Chondrocyte (in vitro differentiated cells): ENCODE data around the gene ARHGAP42. TPM values are rescaled to one million over a fixed set of nuclear protein-coding genes. Genes with fewer than 3 reads are reported as not detected.

Source experiments
- DNase-seq: peaks from one replicate; pipeline ENCODE4 v3.0.0; 2021; ENCODE audit warnings: mixed read lengths, low spot score
- H3K27ac Mint-ChIP-seq: one replicate; pipeline ENCODE4 v1.8.0; 2021; ENCODE audit warnings: mild to moderate bottlenecking, moderate library complexity, mixed read lengths; ENCODE audit not compliant: unreplicated experiment
- H3K27me3 Mint-ChIP-seq: 2 replicates; pipeline ENCODE4 v1.8.0; 2021; ENCODE audit warnings: low read depth, mixed read lengths
- H3K36me3 Mint-ChIP-seq: 2 replicates; pipeline ENCODE4 v1.8.0; 2021; ENCODE audit warnings: low read depth, mixed read lengths
- H3K4me1 Mint-ChIP-seq: 2 replicates; pipeline ENCODE4 v1.8.0; 2021; ENCODE audit warnings: low read depth, mild to moderate bottlenecking, mixed read lengths
- H3K4me3 Mint-ChIP-seq: one replicate; pipeline ENCODE4 v1.8.0; 2021; ENCODE audit warnings: mild to moderate bottlenecking, moderate library complexity, mixed read lengths; ENCODE audit not compliant: unreplicated experiment
- H3K9me3 Mint-ChIP-seq: 2 replicates; pipeline ENCODE4 v1.8.0; 2021; ENCODE audit warnings: low read depth, mixed read lengths
- CTCF ChIP-seq: fragments of 200-600 bp; sonication (generic); IDR thresholded peaks from 2 replicates; pipeline ENCODE4 v1.5.0; 2021; ENCODE audit warnings: antibody characterized with exemption, mild to moderate bottlenecking, moderate library complexity
- total RNA-seq: library from RNA; stranded (reverse); gene quantifications from 3 replicates; pipeline ENCODE4 v1.2.1, GENCODE V29; 2021

The ARHGAP42 gene
- total RNA-seq, 1 donor from 2014 or later: 16.1 TPM

GRCh38 chr11:100908746-100909145 lies 221.7 kb downstream of the ARHGAP42 start:
- H3K36me3 Mint-ChIP-seq: peaks cover 2% of the 10 kb centered on the region
- H3K4me3 Mint-ChIP-seq: no peak overlapping the region
- DNase-seq: no peak
- peaks cover 4% of the 10 kb centered on the region for H3K9me3 Mint-ChIP-seq
- H3K4me1 Mint-ChIP-seq: peaks cover 8% of the 10 kb centered on the region
- H3K27ac Mint-ChIP-seq: no peak overlapping the region
- H3K27me3 Mint-ChIP-seq: no peaks in the 10 kb centered on the region
- no peak for TF ChIP-seq CTCF

GRCh38 chr11:100910808-100911207 lies 223.7 kb downstream of the ARHGAP42 start:
- DNase-seq: no peak
- Mint-ChIP-seq H3K4me1 (peaks cover 12% of the 10 kb centered on the region), H3K36me3 (peaks cover 5% of the 10 kb centered on the region), H3K27ac (no peak overlapping the region), H3K4me3 (no peak overlapping the region), H3K9me3 (peaks cover 4% of the 10 kb centered on the region), H3K27me3 (no peaks in the 10 kb centered on the region)
- TF ChIP-seq CTCF: no peak

GRCh38 chr11:100914415-100915110 lies 227.5 kb downstream of the ARHGAP42 start:
- H3K36me3 Mint-ChIP-seq: peaks cover 3% of the 10 kb centered on the region
- peaks cover 18% of the 10 kb centered on the region for H3K4me1 Mint-ChIP-seq
- H3K4me3 Mint-ChIP-seq: no peak overlapping the region
- no peaks in the 10 kb centered on the region for H3K9me3 Mint-ChIP-seq
- TF ChIP-seq CTCF: no peak
- no peaks in the 10 kb centered on the region for H3K27me3 Mint-ChIP-seq
- no peak for DNase-seq
- no peak overlapping the region for H3K27ac Mint-ChIP-seq

GRCh38 chr11:100918551-100919500 lies 231.7 kb downstream of the ARHGAP42 start:
- TF ChIP-seq CTCF: no peak
- no peak overlapping the region for H3K4me3 Mint-ChIP-seq
- DNase-seq: no peak
- H3K27me3 Mint-ChIP-seq: no peaks in the 10 kb centered on the region
- peaks cover 30% of the 10 kb centered on the region for H3K4me1 Mint-ChIP-seq
- H3K9me3 Mint-ChIP-seq: no peaks in the 10 kb centered on the region
- peaks cover 3% of the 10 kb centered on the region for H3K36me3 Mint-ChIP-seq
- peak overlapping the region; percentile 17 for H3K27ac Mint-ChIP-seq

GRCh38 chr11:100920593-100920992 lies 233.5 kb downstream of the ARHGAP42 start:
- DNase-seq: no peak
- no peak for TF ChIP-seq CTCF
- H3K4me1 Mint-ChIP-seq: peaks cover 30% of the 10 kb centered on the region
- H3K4me3 Mint-ChIP-seq: no peak overlapping the region
- H3K9me3 Mint-ChIP-seq: no peaks in the 10 kb centered on the region
- H3K27ac Mint-ChIP-seq: no peak overlapping the region
- H3K36me3 Mint-ChIP-seq: no peaks in the 10 kb centered on the region
- no peaks in the 10 kb centered on the region for H3K27me3 Mint-ChIP-seq
